Midbrain (tissue), 1 donor: Measurements from ENCODE around the gene RAB6A.
"Not testable (repeated sequence)": the region's sequence is repeated elsewhere in the genome, so short reads cannot be mapped to it uniquely, and the experiment has no call there.

Experiments
- DNase-seq: peaks from one replicate; lab custom pipeline; 2025; lab: John Stamatoyannopoulos, UW

RAB6A gene

GRCh38 chr11:73726825-73727224 is 34.0 kb downstream of the RAB6A start:
- DNase-seq = no peak

- no peak for DNase-seq
Observed at GRCh38 chr11:73717136-73717535, 43.7 kb downstream of the RAB6A start.

GRCh38 chr11:73716153-73717056 is 44.5 kb downstream of the RAB6A start:
- DNase-seq = no peak

DNA sequence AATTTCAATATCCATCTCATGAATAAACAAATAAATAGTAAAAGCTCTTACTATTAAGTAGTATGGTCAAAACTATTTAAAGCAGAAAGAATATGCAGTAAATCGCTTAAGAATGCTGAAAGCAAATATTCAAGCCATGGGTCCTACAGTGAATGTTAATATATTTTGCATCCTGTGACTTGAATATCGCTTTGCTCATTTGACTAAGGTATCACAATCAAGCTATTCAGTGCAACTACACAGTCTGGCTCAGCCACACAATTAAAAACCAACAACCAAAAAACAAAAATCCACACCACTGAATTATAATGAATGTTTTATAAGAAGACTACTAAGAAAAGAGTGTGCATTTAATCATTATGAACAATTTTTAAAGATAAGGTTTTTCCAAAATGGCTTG is 45.3 kb downstream of the RAB6A start:
- DNase-seq = no peak

DNA sequence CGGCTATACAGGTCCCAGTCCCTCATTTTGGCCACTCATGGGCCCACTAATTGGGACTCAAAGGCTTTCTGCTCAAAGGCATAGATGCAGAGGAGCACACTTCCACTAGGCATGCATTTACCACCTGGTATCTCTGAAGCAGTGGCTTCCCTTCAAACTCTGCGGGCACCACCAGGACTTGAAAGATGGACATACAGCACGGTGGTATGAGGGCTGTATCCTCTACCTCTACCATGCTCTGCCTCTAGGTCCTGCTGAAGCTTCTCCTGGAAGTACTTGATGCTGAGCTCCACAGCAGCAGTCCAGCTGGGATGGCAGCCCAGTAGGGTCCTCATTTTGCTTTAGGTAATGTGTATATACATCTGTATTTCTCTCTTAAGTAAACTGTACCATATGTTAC is 49.9 kb downstream of the RAB6A start:
- no peak for DNase-seq

- no peak for DNase-seq
Observed at GRCh38 chr11:73705053-73705452, 55.8 kb downstream of the RAB6A start.

- no peak for DNase-seq
Observed at GRCh38 chr11:73693899-73694525, 66.9 kb downstream of the RAB6A start.

GRCh38 chr11:73680687-73681086 is 80.2 kb downstream of the RAB6A start:
- no peak for DNase-seq

DNA sequence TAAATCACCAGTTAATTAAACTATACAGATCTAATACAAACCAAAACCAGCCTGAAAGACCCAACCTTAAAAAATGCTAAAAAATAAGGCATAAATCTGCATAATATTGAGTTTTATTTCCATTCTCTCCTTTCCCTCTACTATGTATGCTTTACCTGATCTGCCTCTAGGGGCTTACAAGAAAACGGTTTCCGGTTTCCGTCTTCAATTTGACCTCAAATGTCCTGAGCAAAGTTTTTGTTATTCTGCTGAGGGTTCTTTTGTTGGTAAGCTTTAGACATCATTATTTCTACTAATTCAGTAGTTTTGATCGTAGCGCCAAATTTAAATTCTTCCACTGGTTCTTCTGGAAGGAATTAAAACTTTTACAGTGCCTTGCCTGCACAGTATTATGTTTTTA is 84.3 kb downstream of the RAB6A start:
- not testable (repeated sequence) for DNase-seq

- no peak for DNase-seq
Observed at GRCh38 chr11:73671701-73672100, 89.2 kb downstream of the RAB6A start.

DNA sequence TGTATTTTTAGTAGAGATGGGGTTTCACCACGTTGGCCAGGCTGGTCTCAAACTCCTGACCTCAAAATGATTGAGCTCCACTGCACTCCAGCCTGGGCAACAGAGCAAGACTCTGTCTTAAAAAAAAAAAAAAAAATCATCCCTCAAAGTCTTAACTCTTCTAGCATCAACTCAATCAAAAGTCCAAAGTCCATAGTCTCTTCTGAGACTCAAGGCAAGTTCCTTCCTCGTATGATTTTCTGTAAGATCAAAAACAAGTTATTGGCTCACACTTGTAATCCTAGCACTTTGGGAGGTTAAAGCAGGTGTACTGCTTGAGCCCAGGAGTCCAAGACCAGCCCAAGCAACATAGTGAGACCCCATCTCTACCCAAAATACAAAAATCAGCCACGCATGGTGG is 90.1 kb downstream of the RAB6A start:
- no peak for DNase-seq

DNA sequence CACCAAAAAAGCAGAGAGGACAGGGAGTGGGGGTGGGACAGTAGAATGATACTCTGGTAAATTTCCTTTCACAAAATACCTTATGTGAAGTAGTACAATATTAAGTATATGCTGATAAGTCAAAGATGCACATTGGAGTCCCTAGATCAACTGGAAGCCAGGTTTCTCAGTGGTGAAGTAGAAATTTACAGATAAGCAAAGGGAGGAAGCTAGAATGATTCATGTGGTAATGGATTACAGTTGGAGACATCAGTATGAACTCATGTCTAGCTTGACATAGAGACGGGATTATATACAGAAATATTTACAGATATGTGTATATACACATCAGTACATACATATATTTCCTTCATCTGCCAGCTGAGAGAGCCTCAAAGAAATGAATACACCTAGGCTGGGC is 93.0 kb downstream of the RAB6A start:
- DNase-seq = no peak

- no peak for DNase-seq
Observed at GRCh38 chr11:73664877-73665276, 96.0 kb downstream of the RAB6A start.

DNA sequence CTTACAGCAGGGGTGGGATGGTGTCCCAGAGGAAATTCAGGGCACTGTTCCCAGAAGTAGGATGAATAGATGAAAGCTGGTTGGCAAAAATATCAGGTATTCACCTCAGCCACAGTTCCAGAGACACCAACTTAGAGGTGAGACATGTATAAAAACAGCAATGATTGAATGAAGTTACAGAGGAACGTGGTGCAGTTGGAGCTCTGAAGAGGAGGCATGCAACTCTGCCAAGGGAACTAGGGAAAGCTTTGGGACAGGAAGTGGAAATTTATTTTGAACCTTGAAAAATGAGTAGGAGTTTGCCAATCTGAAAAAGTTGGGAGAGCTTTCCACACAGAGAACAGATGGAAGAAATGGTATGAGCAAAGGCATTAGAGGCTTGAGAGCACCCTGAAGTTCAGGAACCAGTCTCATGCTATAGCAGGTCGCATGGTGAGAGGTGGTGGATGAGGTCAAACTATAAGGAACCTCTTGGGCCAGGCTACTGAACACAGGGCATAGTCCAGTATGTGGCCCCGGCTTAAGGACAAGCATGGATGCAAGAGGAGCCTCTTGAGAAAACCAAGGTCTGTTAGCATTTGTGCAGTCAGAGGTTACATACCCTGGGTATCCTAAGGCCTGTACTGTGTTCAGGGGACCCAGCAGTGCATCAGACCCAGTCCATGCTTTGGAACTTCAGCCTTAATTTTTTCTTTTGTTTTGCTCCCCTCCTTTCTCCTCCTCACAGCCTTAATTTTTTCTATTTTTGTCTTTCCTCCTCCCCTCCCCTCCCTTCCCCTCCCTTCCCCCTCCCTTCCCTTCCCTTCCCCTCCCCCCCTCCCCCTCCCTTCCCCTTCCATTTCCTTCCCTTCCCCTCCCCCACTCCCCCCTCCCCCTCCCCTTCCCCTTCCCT is 97.0 kb downstream of the RAB6A start:
- no peak for DNase-seq

DNA sequence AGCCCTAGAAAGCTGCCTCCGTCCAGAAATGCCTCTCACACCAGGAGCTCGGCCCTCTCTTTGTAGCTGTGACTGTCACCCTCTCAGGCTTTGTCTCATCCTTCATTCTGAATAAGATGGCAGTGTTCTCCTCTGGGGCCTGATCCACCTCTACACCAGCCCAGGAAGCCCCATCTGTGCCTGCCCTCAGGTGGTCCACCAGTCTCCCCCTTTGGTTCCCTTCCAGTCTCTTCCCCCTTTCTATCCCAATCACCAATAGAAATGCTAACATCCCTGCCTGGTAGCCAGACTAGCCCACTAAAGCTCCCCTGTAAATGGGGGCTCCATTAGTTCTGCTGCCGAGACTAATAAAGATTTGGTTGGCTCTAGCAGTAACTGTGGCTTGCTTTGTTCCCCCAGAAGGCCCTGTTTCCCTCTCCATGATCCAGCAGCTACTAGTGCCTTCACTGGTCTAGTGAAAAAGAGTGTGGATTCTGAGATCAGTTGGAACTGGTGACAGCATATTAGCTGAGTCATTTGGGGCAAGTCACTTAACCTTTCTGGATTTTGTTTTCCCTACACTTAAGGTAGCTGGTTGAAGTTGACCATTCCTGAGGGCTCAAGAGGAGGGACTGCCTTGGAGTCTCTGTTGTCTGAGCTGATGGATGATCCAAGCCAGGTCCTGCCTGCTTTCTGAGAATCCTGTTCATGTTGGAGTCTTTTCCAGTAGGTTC is 98.3 kb downstream of the RAB6A start:
- no peak for DNase-seq

- peak; percentile 92 for DNase-seq
Observed at GRCh38 chr11:73661035-73661628, 99.7 kb downstream of the RAB6A start.

- DNase-seq = no peak
Observed at GRCh38 chr11:73660497-73661034, 100.3 kb downstream of the RAB6A start.

GRCh38 chr11:73659961-73660360 is 100.9 kb downstream of the RAB6A start:
- DNase-seq = no peak

DNA sequence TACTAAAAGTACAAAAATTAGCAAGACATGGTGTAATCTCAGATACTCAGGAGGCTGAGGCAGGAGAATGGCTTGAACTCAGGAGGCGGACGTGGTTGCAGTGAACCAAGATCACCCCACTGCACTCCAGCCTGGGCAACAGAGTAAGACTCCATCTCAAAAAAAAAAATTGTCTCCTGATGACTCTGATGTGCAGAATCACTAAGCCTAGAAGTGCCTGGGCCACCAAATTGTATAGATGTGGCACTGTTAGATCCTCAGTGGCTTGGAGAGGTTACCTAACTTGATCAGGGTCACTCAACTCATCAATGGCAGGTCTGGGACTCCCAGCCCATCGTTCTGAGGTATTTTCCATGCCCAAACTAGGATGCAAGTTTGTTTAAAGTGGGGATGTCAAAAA is 103.9 kb downstream of the RAB6A start:
- DNase-seq = no peak

GRCh38 chr11:73655686-73656085 is 105.2 kb downstream of the RAB6A start:
- DNase-seq = no peak

DNA sequence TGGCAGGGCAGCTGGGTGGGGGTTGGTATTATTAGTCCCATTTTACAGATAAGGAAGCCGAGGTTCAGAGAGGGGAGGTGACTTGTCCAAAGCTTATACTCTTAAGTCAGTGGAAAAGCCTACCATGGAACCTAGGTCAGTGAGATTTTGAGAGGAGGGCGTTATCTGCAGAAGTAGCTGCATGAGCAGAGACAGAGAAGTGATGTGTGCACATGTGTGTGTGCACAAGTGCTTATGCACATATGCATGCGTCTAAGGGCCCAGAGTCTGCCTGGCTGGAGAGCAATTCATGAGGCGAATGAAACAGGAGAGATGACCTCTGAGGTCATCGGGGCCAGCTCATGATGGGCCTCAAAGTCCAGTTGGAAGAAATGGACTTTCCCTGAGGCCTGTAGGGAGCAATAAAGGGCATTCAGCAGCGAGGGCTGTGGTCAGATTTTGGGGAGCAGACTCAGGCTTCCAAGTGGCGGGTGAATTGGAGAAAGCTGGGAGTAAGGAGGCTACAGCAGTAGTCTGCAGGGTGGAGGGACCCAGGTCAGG is 106.3 kb downstream of the RAB6A start:
- no peak for DNase-seq
